ENCODE data around the gene FCRLB.

The FCRLB gene

GRCh38 chr1:161773791-161774190 lies 52.4 kb downstream of the FCRLB start:
- peak overlapping the region; percentile 28 for H3K4me3 ChIP-seq (ENCODE audit: low read length)
- peak; percentile 66 for DNase-seq (ENCODE audit: low read depth, low spot score)

- no peak overlapping the region for H3K4me3 ChIP-seq (ENCODE audit: low read length)
- no peak for DNase-seq (ENCODE audit: low read depth, low spot score)
These were observed 55.9 kb downstream of the FCRLB start for GRCh38 chr1:161777261-161777660.
